HG02973 (cell line): ENCODE data around the gene ATOSB.
A peak's percentile ranks its signal among the peaks of the same experiment; 100 is the strongest.
"Not testable (repeated sequence)": the region's sequence is repeated elsewhere in the genome, so short reads cannot be mapped to it uniquely, and the experiment has no call there.

Experiments
- ATAC-seq: cut with Tn5 transposase; IDR thresholded peaks from one replicate; pipeline ENCODE4 v1.9.1; 2021; ENCODE audit warnings: moderate library complexity; ENCODE audit not compliant: unreplicated experiment

The ATOSB gene, protein sequence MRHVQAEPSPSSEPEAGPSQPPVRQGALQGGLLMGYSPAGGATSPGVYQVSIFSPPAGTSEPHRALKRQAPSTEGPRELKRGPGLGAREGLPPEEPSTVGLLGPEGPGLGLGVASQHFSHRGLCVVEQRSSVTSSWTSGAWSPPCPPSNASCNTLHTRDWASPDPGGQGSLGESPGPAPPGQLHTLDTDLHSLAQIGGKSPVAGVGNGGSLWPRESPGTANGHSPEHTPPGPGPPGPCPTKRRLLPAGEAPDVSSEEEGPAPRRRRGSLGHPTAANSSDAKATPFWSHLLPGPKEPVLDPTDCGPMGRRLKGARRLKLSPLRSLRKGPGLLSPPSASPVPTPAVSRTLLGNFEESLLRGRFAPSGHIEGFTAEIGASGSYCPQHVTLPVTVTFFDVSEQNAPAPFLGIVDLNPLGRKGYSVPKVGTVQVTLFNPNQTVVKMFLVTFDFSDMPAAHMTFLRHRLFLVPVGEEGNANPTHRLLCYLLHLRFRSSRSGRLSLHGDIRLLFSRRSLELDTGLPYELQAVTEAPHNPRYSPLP

DNA sequence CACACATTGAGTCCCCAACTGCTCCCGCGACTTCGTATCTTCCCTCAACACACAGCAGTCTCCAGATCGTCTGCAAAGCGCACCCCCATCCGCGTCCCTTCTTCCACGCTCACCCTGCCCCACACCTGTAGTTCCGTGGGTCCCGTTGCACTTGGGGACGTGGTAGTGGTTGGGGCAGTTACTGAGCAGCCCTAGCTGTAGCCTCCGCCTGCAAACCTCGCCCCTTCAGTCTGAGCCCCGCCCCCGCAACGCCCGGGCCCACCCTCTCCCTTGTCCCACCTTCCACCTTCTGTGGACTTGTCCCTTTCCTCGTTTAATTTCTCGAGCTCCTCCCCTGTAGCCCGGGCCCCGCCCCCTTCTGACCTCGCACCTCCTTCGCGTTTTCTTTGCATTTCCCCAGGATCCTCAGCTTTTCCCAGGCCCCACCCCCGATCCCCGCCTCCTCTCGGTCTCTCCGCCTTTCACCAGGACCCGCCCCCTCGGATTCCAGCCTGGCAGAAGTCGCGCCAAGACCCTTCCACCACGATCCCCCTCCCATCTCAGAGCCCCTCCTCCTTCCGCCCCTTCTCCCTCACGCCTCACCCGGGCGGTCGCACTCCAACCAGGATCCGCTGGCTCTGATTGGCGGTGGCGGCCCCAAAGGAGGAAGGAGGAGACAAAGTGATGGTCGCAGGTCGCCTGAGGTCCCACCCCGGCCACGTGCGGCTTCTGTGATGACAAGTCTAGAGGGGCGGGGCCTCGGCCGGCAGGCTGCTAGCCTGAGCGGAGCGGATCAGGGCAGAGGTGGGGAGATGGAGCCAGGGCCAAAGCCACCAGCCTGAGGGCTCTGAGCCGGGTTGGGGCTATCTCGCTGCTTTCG lies at the start of gene ATOSB:
Gene ATOSB, minus strand, starts transcription at position 183 of the 859 bp plus-strand sequence. CDS start 7,588 bp downstream, outside the sequence.
- peak; percentile 48 for ATAC-seq

DNA sequence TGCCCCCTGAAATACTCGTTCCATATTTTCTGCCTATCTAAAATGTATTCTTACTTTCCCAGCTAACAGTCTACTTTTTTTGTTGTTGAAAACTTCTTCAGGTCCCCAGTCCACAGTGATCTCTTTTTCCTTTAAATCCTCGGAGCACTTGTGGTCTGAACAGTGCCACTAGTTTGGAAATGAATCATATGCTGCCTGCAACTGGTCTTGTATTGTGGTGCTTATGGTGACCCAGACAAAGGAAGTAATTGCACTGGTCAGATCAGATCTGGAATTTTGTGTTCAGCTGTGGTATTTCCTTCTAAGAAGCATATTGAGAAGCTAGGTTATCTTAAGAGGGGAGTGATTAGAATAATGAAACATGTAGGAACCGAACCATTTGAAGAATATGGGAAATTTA lies 49.0 kb upstream of the ATOSB start:
- no peak for ATAC-seq

DNA sequence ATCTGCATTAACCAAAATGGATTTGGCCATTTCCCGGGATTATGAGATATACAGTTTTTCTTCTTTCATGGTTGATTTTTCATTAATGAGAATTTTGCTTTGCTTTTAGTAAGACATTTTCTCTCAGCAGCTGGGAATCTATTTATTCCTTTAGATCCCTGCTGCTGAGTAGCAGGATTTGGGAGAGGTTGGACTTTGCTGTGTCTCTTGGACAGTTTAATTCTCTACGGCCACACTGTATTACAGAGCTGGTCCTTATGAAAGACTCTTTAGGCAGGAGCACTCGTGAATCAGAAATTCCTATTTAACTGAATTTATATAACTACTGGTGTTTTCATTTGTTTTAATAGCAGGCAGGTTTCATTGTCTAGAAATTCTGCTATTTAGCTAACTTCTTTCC lies 47.8 kb upstream of the ATOSB start:
- no peak for ATAC-seq

DNA sequence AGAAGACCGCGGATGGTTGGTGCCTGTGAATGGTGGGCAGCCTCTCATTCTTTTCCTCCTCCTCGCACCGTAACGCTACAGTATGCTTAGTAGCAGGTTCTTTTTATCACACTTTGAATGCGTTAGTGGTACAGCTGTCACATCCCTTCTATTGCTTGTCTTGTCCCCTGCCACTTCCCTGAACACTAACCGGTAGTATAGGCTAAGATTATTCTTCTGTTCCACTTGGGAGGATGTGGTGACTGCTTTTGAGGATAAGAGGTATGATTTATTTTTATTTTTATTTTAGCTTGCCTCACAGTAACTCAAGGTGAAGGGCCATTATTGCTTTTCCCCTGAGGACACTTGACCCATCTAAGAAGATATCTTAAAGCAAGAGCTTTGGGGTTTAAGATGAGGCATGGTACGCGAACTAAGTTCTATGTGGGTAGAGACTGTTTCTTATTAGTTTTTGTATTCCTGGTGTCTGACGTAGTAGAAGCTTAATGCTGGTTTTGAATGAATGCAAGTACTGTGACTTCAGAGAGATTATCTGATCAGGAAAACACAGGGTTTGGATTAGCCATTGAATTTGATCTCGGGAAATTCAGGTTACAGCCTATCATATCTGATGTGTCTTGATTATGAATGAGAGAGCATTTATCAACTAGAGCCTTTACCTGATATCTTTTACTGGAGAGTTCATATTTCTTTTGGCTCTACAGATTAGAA lies 47.1 kb upstream of the ATOSB start:
- ATAC-seq: no peak

DNA sequence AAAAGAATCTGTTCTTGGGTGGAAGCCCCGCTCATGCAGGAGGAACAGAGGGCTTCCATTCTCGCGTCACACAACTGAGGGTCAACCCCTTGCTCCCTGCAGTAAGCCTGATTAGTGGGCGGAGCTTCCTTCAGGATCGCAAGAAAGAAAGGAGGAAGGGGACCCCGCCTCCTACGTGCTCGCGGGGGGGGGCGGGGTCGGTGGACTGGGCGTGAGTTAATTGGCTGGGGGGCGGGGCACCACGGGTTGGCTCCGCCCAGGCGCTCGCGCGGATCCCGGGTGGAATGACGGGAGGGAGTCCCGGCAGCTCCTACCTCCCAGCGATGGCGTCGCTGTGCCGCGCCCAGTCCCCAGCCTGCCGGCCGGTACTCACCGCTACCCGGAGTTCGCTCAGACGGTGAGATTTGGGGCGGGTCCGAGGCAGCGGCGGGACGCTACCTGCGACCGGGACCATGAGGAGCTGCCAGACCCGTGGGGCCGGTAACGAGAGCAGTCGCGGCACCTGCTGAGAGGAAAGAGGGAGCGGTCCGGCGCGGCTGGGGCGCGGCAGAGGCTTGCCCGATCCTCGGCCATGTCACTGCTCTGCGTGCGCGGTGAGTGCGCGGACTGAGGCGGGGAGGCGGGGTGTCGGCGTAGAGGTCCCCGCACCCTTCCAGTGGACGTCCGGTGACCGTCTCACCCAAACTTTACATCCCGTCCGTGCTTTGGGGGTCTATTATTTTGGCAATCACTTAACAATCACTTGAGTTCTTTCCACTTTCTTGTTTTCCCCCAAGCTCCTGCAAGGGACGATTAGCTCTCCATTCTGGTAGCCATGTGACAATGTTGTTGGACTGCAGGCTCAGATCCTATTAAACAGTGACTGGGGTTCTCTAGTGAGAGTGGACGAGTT lies 46.3 kb upstream of the ATOSB start, which contains the start of gene UNC13B:
Gene UNC13B, plus strand, starts transcription at position 297 of the 892 bp plus-strand sequence. Its CDS starts 275 bp downstream, at position 572.
- ATAC-seq: peak; percentile 55

DNA sequence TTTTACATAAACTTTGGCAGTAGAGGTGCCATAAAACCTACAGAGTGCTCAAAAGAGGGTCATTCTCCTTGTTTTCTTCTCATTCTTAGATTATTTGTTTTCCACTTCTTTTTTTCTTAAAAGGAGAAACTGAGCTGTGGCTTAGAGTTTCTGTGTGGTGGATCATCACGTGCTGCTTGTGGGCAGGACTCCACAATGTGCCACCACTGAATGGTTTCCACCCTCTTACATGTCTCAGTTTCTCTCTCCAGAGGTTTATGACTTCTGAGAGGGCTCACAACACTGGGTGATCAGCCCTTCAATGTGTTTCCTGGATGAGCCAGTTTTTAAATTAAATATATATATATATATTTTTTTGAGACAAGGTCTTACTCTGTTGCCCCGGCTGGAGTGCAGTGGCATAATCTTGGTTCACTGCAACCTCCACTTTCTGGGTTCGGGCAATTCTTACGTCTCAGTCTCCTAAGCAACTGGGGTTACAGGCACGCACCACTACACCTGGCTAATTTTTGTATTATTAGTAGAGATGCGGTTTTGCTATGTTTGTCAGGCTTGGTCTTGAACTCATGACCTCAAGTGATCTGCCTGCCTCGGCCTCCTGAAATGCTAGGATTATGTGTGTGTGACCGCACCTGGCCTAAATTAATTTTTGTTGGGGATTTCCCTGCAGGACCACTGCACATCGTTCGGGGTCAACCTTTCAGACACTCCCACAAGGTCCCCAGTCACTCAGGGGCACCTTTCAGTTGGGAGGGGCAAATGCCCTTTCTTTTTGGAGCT lies 43.0 kb upstream of the ATOSB start:
- no peak for ATAC-seq

DNA sequence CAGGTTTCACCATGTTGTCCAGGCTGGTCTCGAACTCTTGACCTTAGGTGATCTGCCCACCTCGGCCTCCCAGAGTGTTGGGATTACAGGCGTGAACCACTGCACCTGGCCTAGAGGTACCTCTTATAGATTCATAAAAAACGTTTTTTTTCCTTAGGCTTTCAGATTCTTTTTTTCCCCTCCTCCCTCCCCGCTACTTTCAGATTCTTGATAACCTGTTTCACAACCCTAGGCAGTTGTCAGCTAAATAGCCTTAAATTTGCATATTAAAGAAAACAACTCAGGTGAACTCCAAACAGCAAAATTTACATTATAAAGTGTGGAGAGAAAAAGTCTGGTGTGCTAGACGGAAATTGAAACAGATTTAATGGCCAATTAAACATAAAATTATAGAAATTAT lies 42.2 kb upstream of the ATOSB start:
- ATAC-seq: not testable (repeated sequence)

DNA sequence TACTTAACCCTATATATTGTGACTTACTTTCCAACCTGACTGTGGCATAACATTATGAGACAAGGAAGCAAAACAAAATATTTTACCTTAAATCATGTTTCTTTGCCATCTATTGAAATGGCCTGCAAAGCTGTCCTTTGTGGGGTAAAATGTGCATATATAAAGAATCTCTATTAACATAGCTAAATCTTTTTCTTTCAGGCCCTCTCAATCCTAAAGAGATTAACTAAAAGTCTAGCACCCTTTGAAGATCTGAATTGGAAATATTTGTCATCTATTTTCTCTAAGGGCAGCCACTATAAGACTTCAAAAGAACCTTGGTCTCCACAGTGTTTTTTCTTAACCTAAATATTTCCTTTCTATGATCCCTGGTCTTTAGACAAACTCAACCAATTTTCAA lies 41.1 kb upstream of the ATOSB start:
- no peak for ATAC-seq

DNA sequence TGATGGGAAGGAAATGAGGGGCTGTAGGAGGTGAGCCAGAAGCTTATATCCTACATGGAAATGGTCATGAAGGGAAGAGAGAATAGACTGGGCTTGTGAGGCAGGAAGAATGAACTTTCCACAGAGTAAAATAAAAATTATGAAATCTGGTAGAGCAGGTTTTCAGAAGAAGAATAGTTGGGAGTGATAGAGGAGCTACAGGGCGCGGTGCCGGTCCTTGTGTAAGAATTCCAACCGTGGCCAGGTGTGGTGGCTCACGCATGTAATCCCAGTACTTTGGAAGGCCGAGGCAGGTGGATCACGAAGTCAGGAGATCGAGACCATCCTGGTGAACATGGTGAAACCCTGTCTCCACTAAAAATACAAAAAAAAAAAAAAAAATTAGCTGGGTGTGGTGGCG lies 37.3 kb upstream of the ATOSB start:
- ATAC-seq: no peak

DNA sequence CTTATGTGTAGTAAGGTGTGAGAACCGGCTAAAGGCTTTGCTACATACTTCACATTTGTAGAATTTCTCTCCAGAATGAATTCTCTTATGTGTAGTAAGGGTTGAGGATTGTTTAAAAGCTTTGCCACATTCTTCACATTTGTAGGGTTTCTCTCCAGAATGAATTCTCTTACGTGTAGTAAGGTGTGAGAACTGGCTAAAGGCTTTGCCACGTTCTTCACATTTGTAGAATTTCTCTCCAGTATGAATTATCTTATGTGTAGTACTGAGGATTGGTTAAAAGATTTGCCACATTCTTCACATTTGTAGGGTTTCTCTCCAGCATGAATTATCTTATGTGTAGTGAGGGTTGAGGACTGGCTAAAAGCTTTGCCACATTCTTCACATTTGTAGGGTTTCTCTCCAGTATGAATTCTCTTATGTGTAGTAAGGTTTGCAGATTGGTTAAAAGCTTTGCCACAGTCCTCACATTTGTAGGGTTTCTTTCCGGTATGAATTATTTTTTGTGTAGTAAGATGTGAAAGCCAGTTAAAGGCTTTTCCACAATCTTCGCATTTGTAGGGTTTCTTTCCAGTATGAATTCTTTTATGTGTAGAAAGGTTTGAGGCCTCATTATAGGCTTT lies 32.4 kb upstream of the ATOSB start:
- ATAC-seq: not testable (repeated sequence)

DNA sequence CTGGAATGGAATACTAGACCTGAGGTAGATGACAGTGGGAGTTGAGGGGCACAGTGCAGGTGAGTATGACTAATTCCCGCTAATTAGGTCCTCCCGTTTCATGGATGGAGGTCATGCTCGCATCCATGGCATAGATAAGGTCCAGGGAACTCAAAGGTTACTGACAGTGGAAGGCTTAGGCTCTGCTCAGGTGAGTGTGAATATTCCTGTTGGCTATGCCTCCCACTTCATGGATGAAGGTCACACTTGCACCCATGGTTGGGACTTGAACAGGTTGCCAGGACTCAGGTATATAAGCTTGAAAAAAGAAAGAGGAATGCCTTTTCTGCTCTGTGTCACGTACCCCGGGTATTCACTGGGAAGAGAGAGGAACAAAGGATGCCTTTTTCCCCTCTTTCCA lies 26.4 kb upstream of the ATOSB start:
- ATAC-seq: no peak

DNA sequence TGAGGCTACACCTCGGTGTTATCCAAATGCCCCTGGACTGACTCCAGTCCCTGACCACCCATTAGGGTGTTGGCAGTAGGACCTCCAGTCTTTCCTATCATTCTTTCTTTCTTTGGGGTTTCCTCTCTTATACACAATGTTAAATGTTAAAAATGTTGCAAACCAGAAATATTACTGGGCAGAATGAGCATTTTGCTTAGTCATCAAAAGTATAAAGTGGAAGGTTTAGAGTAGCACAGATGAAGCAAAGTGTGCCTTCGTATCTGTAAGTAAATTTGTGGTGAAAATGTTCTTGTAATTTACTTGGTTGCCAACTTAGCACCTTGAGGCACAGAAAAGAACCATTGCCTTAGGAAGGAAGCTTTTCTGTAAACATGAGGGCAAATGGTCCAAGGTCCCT lies 24.4 kb upstream of the ATOSB start:
- ATAC-seq: no peak

DNA sequence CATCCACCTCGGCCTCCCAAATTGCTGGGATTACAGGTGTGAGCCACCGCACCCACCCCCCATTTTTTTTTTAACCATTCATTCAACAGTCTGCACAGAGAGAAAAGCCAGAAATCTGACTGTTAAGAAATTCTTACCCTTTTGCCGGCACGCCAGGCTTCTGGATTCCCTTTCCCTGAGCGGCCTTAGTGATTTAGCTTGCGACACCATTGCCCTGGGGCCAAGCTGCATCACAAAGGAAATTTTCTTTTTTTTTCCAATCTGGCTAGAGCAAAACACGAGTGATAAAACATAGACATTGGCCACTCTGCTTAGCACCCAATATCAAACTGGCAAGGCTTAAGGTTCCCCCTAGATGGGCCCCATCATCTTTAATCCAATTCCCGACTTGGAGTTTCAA lies 21.2 kb upstream of the ATOSB start:
- no peak for ATAC-seq

DNA sequence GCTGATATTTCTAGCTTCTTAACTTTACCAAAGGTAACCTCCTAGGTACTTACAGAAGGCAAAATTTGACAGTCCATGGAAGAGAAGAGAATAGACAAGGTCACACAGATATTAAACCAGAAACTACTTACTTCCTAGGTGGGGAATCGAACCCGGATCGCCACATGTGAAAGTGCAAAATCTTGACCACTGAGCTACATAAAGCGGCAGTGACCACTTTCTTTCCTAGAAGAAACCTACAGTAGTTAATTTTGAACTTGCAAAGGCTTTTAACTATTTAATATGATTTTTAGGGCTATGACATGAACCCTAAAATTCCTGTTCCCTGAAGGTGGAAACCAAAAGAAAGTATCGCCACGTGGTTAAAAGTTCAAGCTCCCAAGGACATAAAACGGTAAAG lies 20.3 kb upstream of the ATOSB start:
- no peak for ATAC-seq

DNA sequence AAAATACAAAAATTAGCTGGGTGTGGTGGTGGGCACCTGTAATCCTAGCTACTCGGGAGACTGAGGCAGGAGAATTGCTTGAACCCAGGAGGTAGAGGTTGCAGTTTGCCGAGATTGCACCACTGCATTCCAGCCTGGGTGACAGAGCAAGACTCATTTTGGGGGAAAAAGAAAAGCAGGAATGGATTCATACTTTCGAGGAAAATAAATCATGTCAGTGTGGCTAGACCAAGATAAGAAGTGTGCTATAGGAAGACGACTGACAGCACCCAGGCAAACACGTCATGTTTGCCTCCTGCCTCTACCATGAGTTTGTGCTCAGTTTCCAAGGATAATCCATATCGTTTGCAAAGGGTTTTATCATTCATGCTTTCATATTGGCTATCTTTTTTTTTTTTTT lies 19.3 kb upstream of the ATOSB start:
- no peak for ATAC-seq

DNA sequence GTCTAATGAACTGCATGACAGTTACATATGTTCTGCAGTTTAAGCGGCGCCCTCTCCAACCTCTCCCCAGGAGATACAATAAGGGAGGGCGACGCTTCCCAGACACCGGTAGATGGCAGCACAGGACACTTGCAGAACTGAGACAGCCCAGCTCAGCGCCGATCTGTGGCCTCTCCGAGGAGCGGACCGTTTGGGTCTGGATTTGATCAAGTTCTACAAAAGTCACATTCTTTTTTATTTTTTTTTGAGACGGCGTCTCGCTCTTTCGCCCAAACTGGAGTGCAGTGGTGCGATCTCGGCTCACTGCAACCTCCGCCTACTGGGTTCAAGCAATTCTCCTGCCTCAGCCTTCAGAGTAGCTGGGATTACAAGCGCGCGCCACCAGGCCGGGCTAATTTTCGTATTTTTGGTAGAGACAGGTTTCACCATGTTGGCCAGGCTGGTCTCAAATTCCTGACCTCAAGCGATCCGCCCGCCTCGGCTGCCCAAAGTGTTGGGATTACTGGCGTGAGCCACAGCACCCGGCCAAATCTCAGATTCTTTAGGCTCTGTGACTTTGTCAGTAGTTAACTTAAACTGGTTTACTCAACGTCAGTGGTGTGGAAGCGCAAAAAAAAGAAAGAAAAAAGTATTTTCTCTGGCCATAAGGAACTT lies 1.4 kb upstream of the ATOSB start:
- peak; percentile 39 for ATAC-seq

DNA sequence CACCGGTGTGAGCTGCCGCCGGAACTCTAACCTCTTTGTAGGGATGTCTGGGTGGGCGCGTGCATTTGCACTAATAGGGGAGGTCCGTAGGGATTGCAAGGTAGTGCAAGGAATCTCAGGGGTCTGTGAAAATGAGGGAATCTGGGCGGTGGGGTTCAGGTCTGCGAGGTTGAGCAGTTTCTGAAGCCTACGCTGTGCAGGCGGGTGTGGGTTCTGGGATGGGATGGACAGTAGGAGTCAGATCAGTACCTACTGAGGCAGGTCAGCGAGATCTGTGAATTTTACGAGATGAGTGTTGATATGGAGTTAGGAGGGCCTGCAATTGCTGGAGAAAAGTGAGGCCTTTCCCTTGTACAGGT lies 856 bp upstream of the ATOSB start:
- ATAC-seq: no peak

DNA sequence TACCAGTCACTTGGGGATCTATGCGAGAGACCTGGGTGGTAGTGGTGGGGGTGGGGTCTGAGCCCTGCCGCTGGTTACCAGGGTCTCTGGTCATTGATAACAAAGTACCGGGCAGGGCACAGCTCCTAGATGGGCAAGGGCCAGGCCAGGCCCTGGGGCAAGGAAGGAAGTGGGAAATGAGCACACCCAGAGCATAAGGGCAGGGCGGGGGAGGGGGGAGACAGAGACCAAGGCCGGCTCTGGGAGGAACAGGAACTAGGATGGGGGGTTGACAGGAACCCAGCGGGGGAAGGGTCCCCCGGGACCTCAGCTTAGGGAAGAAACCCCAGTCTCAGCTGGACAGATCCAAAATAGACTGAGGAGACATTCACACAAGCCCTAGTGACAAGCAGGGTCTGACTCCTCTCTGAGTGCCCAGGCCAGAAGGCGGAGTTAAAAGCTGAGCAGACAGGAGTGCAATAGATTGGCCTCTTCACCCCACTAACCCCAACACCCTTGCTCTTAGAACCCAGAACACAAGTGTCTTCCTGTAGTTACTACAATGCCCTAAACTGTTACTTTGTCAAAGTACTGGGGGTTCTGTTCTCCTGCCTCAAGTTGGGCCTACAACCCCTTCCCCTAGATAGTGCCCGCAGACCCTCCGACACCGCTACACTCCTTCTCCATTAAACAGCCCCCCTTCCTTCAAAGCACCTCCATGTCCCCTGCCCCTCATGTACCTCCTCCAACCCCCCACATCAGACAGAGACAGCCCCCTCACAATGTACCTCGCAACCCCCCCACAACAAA lies 628 bp downstream of the ATOSB start:
- ATAC-seq: no peak
